ENCODE measurements around the gene AGAP5. TPM values are rescaled to one million over a fixed set of nuclear protein-coding genes. Genes with fewer than 3 reads are reported as not detected.

AGAP5 gene
- total and polyA plus RNA-seq, 9 of the 15 experiments (the other 6 are each of a cell fraction or from before 2014, with no cell fraction given): 0.32 to 7.5 (median 5.3) TPM

DNA sequence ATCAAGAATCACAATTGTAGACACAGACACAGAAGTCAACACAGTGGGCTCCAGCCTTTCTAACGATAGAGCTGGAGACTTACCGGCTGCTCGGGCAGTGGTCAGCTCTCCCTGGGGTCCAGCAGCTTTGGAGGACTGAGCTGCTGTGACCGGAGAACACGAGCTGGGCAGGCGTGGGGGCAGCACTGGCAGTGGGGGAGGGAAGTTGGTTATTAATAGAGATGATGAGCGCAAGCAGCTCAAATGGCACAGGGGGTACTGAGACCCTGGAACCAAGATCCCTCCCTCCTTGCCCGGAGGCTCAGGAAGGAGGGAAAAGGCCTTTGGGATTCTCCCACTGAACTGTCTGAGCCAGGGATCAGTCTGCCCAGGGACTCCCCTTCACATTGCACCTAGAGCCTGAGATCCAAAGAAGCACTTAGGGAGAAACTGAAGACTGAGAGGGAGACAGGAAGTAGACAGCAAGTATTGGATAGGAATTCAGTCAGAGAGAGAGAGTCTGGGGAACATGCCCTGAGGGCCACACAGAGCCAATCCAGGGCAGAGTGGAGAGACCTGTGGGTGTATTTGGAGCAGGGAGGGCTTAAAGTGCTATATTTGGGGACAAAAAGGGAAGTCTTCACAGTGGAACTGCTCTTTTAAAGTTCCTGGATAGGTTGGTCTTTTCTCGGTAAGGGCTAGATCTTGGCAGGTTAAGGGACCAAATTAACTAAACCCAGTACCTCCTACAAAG is 56.4 kb downstream of the AGAP5 start, which contains the start of gene MYOZ1:
Gene MYOZ1, minus strand, starts transcription at position 147 of the 733 bp plus-strand sequence. CDS start 1,457 bp downstream, outside the sequence.
- peak; percentile 43 for ATAC-seq
- peak in 2 of 4 experiments; percentile 7 to 11 for DNase-seq (ENCODE audit: extremely low read depth in 1 of 4, low spot score in 3 of 4)
- H3K79me2 ChIP-seq (ENCODE audit: control insufficient read depth, insufficient read depth, low read length): no peaks in the 10 kb centered on the region
- 0 out of 4 replicates have a peak within 1 kb of the TSS, but pooled peaks of 1 of the 2 experiments have one; percentile 23 for H3K9ac ChIP-seq (ENCODE audit: insufficient read depth in 1 of 2, low read depth in 2 of 2, low read length in 2 of 2)
- no peak for FAIRE-seq
- no peak within 1 kb of the TSS for H3K4me2 ChIP-seq (ENCODE audit: insufficient read depth, low read length)
- 27% methylated on average over 9 of the region's 9 CpGs for WGBS (ENCODE audit: insufficient coverage, low coverage, missing lambda C conversion rate)
- intact Hi-C loops (cut with micrococcal nuclease) (loop anchor here (5.0 to 10.0 kb wide), 2 partner anchors 237 to 394 kb away; partner anchors contain the start of gene DNAJC9), in situ Hi-C loops (cut with MboI) (loop anchor here (5.0 kb wide), 2 partner anchors 114 to 389 kb away; partner anchors contain the start of gene MRPS16)
- ChIA-PET CTCF (ENCODE audit: low intra/inter-chr PET ratio) (interaction anchor here (1.1 to 5.2 kb wide), 2 partner anchors 111 to 378 kb away, joined by 4 to 140 read pairs; no protein-coding TSS in a partner anchor), POLR2A (interaction anchor here (1.4 to 2.6 kb wide), 2 partner anchors 11 to 16 kb away, joined by 5 to 12 read pairs; no protein-coding TSS in a partner anchor)
- H3K9me3 ChIP-seq (replicated peaks; ENCODE audit: control insufficient read depth, insufficient read depth, low read depth, low read length): no peaks in the 10 kb centered on the region
- peak within 1 kb of the TSS; percentile 75 for H2AFZ ChIP-seq (ENCODE audit: low read depth, low read length)
- H3K4me3 ChIP-seq: no peak within 1 kb of the TSS
- no peaks in the 10 kb centered on the region for H3K36me3 ChIP-seq (ENCODE audit: control insufficient read depth, insufficient read depth, low read length)
- no peak within 1 kb of the TSS for H3K27ac ChIP-seq (ENCODE audit: extremely low read depth, low read depth, low read length)
- TF ChIP-seq HMBOX1 (IDR thresholded peaks at IDR 0.05) (0 out of 2 replicates have a peak, but pooled peaks have one; percentile 35), SPI1 (IDR thresholded peaks at IDR 0.05; ENCODE audit: borderline replicate concordance, low read depth, low read length) (peak; percentile 71; the same call in 1 of the 2 replicates), HNRNPH1 (optimal IDR thresholded peaks at IDR 0.05; ENCODE audit: low read depth, low read length) (no peak)
- H3K4me1 ChIP-seq (replicated peaks in 1 of 2; ENCODE audit: control insufficient read depth in 2 of 2, insufficient read depth in 2 of 2, low read length in 2 of 2): peaks cover 3 to 6% of the 10 kb centered on the region in 2 experiments; a peak in 4 of 5 replicates
- BruUV-seq (replicated peaks): no TSS peak
- no peaks in the 10 kb centered on the region for H3K9me1 ChIP-seq (ENCODE audit: control insufficient read depth, insufficient read depth, low read length)
- no peaks in the 10 kb centered on the region; the same call in 1 of the 2 replicates for H4K20me1 ChIP-seq (replicated peaks; ENCODE audit: control insufficient read depth, insufficient read depth, low read length)
- H3K27me3 ChIP-seq (ENCODE audit: control insufficient read depth in 2 of 2, insufficient read depth in 2 of 2, low read length in 2 of 2): peaks cover 12 to 14% of the 10 kb centered on the region in 2 experiments; a peak in 4 of 5 replicates
